ENCODE measurements around the gene SLC23A2. TPM values are rescaled to one million over a fixed set of nuclear protein-coding genes. Genes with fewer than 3 reads are reported as not detected.

Gene SLC23A2
- total RNA-seq, 4 donors from 2014 or later = 5.0 to 11.6 (median 7.9) TPM

GRCh38 chr20:4889446-4889845, 111.9 kb downstream of the SLC23A2 start:
- in situ Hi-C loops (cut with MboI; ENCODE audit: low pct_ligation_motif_present in 1 of 4, low pct_unique_long_range_greater_than_20kb in 1 of 4, low sequenced_read_pairs in 3 of 4) = no loop called here
- intact Hi-C loops (cut with DNase I; ENCODE audit: low total_unique reads) = loop anchor here (5.0 kb wide), 2 partner anchors 712 to 1387 kb away; no protein-coding TSS in a partner anchor
- Histone ChIP-seq H3K4me3 (no peak overlapping the region), H3K27ac (no peak overlapping the region), H3K9me3 (no peaks in the 10 kb centered on the region), H3K36me3 (no peaks in the 10 kb centered on the region), H3K27me3 (no peaks in the 10 kb centered on the region), H3K4me1 (no peaks in the 10 kb centered on the region)
- DNase-seq = no peak
- TF ChIP-seq POLR2AphosphoS5 (IDR thresholded peaks at IDR 0.05) (no peak), EP300 (IDR thresholded peaks at IDR 0.05; ENCODE audit: low read depth) (no peak), CTCF (IDR thresholded peaks at IDR 0.05) (no peak), POLR2A (IDR thresholded peaks at IDR 0.05) (no peak)
- 97% methylated on average over 7 of the region's 7 CpGs; no CpG with 5 or more reads in 1 of the 2 donors for WGBS, 2 donors (ENCODE audit: low coverage in 1 of 2)

- Histone ChIP-seq H3K4me3 (no peak overlapping the region), H3K36me3 (peaks cover 0 to 3% (median 0%) of the 10 kb centered on the region in 4 donors), H3K27ac (no peak overlapping the region), H3K4me1 (no peaks in the 10 kb centered on the region), H3K27me3 (no peaks in the 10 kb centered on the region), H3K9me3 (no peaks in the 10 kb centered on the region)
- no peak for DNase-seq
- 93 to 95% methylated on average over 3 to 11 of the region's 11 CpGs for WGBS, 2 donors (ENCODE audit: low coverage in 1 of 2)
- in situ Hi-C loops (cut with MboI; ENCODE audit: low pct_ligation_motif_present in 1 of 4, low pct_unique_long_range_greater_than_20kb in 1 of 4, low sequenced_read_pairs in 3 of 4) (no loop called here), intact Hi-C loops (cut with DNase I; ENCODE audit: low total_unique reads) (loop anchor here (2.0 to 5.0 kb wide), 3 partner anchors 57 to 1385 kb away; no protein-coding TSS in a partner anchor)
- no peak for TF ChIP-seq POLR2AphosphoS5 (IDR thresholded peaks at IDR 0.05)
- TF ChIP-seq CTCF (IDR thresholded peaks at IDR 0.05) = no peak
- TF ChIP-seq EP300 (IDR thresholded peaks at IDR 0.05; ENCODE audit: low read depth) = no peak
Observed at GRCh38 chr20:4887586-4887985, 113.7 kb downstream of the SLC23A2 start.

GRCh38 chr20:4886771-4887527, 114.4 kb downstream of the SLC23A2 start:
- TF ChIP-seq POLR2A (IDR thresholded peaks at IDR 0.05) = no peak
- TF ChIP-seq POLR2AphosphoS5 (IDR thresholded peaks at IDR 0.05) = no peak
- no peak for TF ChIP-seq CTCF (IDR thresholded peaks at IDR 0.05)
- no peak for TF ChIP-seq EP300 (IDR thresholded peaks at IDR 0.05; ENCODE audit: low read depth)
- in situ Hi-C loops (cut with MboI; ENCODE audit: low pct_ligation_motif_present in 1 of 4, low pct_unique_long_range_greater_than_20kb in 1 of 4, low sequenced_read_pairs in 3 of 4) = no loop called here
- H3K36me3 ChIP-seq = peaks cover 0 to 3% (median 0%) of the 10 kb centered on the region in 4 donors

GRCh38 chr20:4885877-4886276, 115.4 kb downstream of the SLC23A2 start:
- H3K27me3 ChIP-seq = no peaks in the 10 kb centered on the region
- 85 to 87% methylated on average over 3 to 8 of the region's 8 CpGs for WGBS, 2 donors (ENCODE audit: low coverage in 1 of 2)
- TF ChIP-seq EP300 (IDR thresholded peaks at IDR 0.05; ENCODE audit: low read depth) (no peak), POLR2A (IDR thresholded peaks at IDR 0.05) (no peak), CTCF (IDR thresholded peaks at IDR 0.05) (no peak), POLR2AphosphoS5 (IDR thresholded peaks at IDR 0.05) (no peak)
- no peak overlapping the region for H3K4me3 ChIP-seq
- no peak overlapping the region for H3K27ac ChIP-seq
- H3K4me1 ChIP-seq = no peaks in the 10 kb centered on the region
- in situ Hi-C loops (cut with MboI; ENCODE audit: low pct_ligation_motif_present in 1 of 4, low pct_unique_long_range_greater_than_20kb in 1 of 4, low sequenced_read_pairs in 3 of 4) (no loop called here), intact Hi-C loops (cut with DNase I; ENCODE audit: low total_unique reads) (loop anchor here (2.0 to 5.0 kb wide), 3 partner anchors 59 to 1384 kb away; no protein-coding TSS in a partner anchor)
- no peak for DNase-seq
- H3K36me3 ChIP-seq = peaks cover 0 to 3% (median 0%) of the 10 kb centered on the region in 4 donors
- H3K9me3 ChIP-seq = no peaks in the 10 kb centered on the region

More at GRCh38 chr20:4886771-4887527, 114.4 kb downstream of the SLC23A2 start:
- Histone ChIP-seq H3K4me1 (no peaks in the 10 kb centered on the region), H3K4me3 (no peak overlapping the region), H3K9me3 (no peaks in the 10 kb centered on the region), H3K27ac (no peak overlapping the region), H3K27me3 (no peaks in the 10 kb centered on the region)
- 88 to 100% methylated on average over 1 to 8 of the region's 8 CpGs for WGBS, 2 donors (ENCODE audit: low coverage in 1 of 2)
- DNase-seq = no peak
- intact Hi-C loops (cut with DNase I; ENCODE audit: low total_unique reads) = loop anchor here (2.0 to 5.0 kb wide), 3 partner anchors 58 to 1385 kb away; no protein-coding TSS in a partner anchor
